Osteoblast (primary cell): ENCODE data around the gene MEGF11. TPM values are rescaled to one million over a fixed set of nuclear protein-coding genes. Genes with fewer than 3 reads are reported as not detected.

ENCODE experiments used
- DNase-seq: peaks from one replicate; pipeline ENCODE4 v3.0.0; 2011; ENCODE audit warnings: low spot score, mixed read lengths; ENCODE audit not compliant: insufficient read length; ENCODE audit errors: missing footprints
- H2AFZ ChIP-seq: 2 replicates; pipeline ENCODE4 v1.6.0; 2011; ENCODE audit warnings: mild to moderate bottlenecking, low read length
- H3K27ac ChIP-seq: 2 replicates; pipeline ENCODE4 v1.5.1; 2011; ENCODE audit warnings: mild to moderate bottlenecking, low read depth, low read length, moderate library complexity
- H3K27me3 ChIP-seq: 2 replicates; pipeline ENCODE4 v1.6.0; 2012; ENCODE audit warnings: mild to moderate bottlenecking, control low read depth, inconsistent platforms, low read length, moderate library complexity; ENCODE audit not compliant: insufficient read depth
- H3K36me3 ChIP-seq: 2 replicates; pipeline ENCODE4 v1.5.1; 2011; ENCODE audit warnings: mild to moderate bottlenecking, low read length, control low read depth, moderate library complexity; ENCODE audit not compliant: insufficient read depth
- H3K4me1 ChIP-seq: 2 replicates; pipeline ENCODE4 v1.5.1; 2011; ENCODE audit warnings: mild to moderate bottlenecking, low read length, control low read depth, moderate library complexity; ENCODE audit not compliant: insufficient read depth
- H3K4me2 ChIP-seq: 2 replicates; pipeline ENCODE4 v1.6.0; 2011; ENCODE audit warnings: mild to moderate bottlenecking, low read length; ENCODE audit not compliant: insufficient read depth
- H3K4me3 ChIP-seq: fragments of 200-600 bp; sonication (generic); 3 replicates; pipeline ENCODE4 v1.5.1; 2012; ENCODE audit warnings: mild to moderate bottlenecking, low read length, inconsistent platforms; ENCODE audit not compliant: insufficient read depth
- H3K79me2 ChIP-seq: 2 replicates; pipeline ENCODE4 v1.6.0; 2012; ENCODE audit warnings: mild to moderate bottlenecking, low read length, control low read depth, inconsistent platforms; ENCODE audit not compliant: insufficient read depth
- H3K9me3 ChIP-seq: 2 replicates; pipeline ENCODE4 v1.5.1; 2011; ENCODE audit warnings: low read depth, low read length, control low read depth
- H4K20me1 ChIP-seq: 2 replicates; pipeline ENCODE4 v1.6.0; 2012; ENCODE audit warnings: mild to moderate bottlenecking, low read length, control low read depth; ENCODE audit not compliant: insufficient read depth
- total RNA-seq: library from RNA; depleted of rRNA; stranded (reverse); fragments of >200 nt; gene quantifications from 2 replicates; pipeline ENCODE4 v1.2.3, GENCODE V29; 2012
- TF ChIP-seq, protein P1 (sequence below): IDR thresholded peaks from 2 replicates; pipeline ENCODE4 v1.5.1; 2011; ENCODE audit warnings: mild to moderate bottlenecking, low read depth, low read length, moderate library complexity; ENCODE audit errors: extremely low read depth

Gene MEGF11
- total RNA-seq, 1 donor = not detected

DNA sequence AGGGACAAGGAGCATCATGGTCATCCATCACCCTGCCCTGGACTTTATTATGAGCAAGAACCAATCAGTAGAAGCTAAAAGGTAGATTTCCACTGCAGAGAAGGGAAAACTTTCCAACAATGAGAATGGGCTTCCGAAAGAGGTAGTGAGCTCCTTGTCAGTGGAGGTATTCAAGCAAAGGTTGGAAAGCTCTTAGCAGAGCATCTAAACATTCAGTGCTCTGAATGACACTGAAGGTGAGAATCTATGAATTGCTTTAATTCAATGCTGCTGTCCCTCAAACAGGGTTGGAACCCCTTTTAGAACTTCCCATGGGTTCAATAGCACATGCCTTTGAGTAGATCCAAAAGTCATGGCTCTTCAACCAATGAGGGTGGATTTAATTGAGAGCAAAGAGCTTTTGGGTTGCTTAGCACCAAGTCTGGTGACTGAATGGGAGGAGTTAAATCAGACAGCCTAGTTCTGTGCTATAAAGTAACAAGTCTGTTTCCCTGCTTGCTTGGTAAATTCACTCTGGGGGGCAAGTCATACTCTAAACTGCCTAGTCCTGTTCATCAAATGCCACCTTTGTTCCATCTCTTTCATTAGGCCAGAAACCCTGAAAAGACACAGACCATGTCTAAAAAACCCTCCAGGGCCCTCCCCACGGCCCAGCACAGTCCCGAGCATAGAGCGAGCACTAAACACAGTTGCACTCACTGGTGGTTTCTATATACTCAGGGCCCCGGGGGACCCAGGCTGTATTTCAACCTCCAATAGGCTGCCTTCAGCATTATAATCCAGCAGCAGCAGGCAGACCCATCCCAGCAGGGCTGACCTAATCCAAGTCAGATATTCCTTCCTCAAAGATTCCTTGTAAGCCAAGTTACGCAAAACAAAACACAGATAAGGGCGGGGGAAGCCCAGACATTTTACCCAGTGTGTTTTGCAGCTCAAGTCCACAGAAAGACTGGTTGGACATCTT lies 161.2 kb downstream of the MEGF11 start:
- Histone ChIP-seq H2AFZ (no peak overlapping the region), H3K9me3 (no peaks in the 10 kb centered on the region), H4K20me1 (no peaks in the 10 kb centered on the region), H3K27me3 (peaks cover 28% of the 10 kb centered on the region), H3K36me3 (no peaks in the 10 kb centered on the region), H3K27ac (no peak overlapping the region), H3K4me2 (no peak overlapping the region), H3K4me3 (no peak overlapping the region), H3K4me1 (no peaks in the 10 kb centered on the region), H3K79me2 (no peaks in the 10 kb centered on the region)
- TF ChIP-seq, protein P1, sequence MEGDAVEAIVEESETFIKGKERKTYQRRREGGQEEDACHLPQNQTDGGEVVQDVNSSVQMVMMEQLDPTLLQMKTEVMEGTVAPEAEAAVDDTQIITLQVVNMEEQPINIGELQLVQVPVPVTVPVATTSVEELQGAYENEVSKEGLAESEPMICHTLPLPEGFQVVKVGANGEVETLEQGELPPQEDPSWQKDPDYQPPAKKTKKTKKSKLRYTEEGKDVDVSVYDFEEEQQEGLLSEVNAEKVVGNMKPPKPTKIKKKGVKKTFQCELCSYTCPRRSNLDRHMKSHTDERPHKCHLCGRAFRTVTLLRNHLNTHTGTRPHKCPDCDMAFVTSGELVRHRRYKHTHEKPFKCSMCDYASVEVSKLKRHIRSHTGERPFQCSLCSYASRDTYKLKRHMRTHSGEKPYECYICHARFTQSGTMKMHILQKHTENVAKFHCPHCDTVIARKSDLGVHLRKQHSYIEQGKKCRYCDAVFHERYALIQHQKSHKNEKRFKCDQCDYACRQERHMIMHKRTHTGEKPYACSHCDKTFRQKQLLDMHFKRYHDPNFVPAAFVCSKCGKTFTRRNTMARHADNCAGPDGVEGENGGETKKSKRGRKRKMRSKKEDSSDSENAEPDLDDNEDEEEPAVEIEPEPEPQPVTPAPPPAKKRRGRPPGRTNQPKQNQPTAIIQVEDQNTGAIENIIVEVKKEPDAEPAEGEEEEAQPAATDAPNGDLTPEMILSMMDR = no peak
- no peak for DNase-seq

DNA sequence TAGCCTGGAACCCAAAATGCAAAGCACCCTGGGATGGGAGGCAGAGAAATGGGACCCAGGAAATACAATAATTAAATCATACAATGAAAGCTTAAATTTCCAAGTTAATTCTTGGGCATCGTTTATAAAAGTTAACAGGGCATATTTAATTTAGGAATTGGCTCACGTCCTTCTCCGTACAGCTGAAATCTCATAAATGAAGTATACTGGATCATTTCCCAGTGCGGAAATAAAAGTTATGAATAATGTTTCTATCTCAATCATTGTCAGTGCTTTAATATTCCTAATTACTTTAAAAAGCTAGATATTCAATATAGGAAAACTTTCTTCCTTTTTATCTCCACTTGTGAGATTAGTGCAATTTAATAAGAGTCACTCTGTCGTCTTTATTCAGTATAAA lies 164.0 kb downstream of the MEGF11 start:
- Histone ChIP-seq H3K4me2 (no peak overlapping the region), H3K9me3 (no peaks in the 10 kb centered on the region), H2AFZ (no peak overlapping the region), H3K79me2 (no peaks in the 10 kb centered on the region), H3K4me3 (no peak overlapping the region), H3K27me3 (peaks cover 23% of the 10 kb centered on the region), H3K36me3 (no peaks in the 10 kb centered on the region), H3K4me1 (no peaks in the 10 kb centered on the region), H3K27ac (no peak overlapping the region), H4K20me1 (no peaks in the 10 kb centered on the region)
- DNase-seq = no peak
- TF ChIP-seq, protein P1 = no peak

DNA sequence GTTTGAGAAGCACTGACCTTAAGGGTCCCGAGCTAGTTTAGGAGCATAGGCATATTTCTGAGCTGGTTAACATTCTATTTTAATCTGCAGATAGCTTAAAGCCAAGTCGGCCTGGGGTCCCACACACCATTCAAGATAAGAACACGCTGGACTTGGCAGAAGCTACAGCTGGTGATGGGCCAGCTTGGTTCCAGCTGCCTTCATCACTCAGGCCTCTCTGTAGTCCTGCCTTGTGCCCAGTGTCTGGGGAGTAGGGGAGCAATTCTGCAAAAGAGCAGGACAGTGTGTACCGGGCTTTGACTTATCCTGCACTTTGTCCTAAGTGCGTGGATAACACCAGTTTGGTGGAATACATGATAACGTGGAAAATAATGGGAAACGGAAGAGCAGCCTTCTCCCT lies 164.5 kb downstream of the MEGF11 start:
- Histone ChIP-seq H4K20me1 (no peaks in the 10 kb centered on the region), H3K4me3 (no peak overlapping the region), H2AFZ (no peak overlapping the region), H3K27ac (no peak overlapping the region), H3K4me2 (no peak overlapping the region), H3K27me3 (peaks cover 20% of the 10 kb centered on the region), H3K36me3 (no peaks in the 10 kb centered on the region), H3K79me2 (no peaks in the 10 kb centered on the region), H3K4me1 (no peaks in the 10 kb centered on the region), H3K9me3 (no peaks in the 10 kb centered on the region)
- TF ChIP-seq, protein P1 = no peak
- DNase-seq = peak; percentile 58

DNA sequence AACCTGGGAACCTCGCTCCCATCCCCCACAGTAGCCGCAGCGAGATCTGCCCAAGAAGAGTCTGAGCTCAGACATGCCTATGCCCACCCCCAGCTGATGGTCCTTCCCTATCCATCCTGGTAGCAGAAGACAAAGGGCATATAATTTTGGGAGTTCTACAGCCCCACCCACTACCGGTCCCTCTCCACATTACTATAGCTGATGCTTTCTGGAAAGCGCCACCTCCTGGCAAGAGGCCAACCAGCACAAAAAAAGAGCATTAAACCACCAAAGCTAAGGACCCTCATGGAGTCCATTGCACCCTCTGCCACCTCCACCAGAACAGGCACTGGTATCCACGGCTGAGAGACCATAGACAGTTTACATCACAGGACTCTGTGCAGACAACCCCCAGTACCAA lies 168.4 kb downstream of the MEGF11 start:
- DNase-seq = no peak
- Histone ChIP-seq H3K36me3 (no peaks in the 10 kb centered on the region), H2AFZ (no peak overlapping the region), H4K20me1 (no peaks in the 10 kb centered on the region), H3K4me1 (no peaks in the 10 kb centered on the region), H3K9me3 (no peaks in the 10 kb centered on the region), H3K79me2 (no peaks in the 10 kb centered on the region), H3K4me2 (no peak overlapping the region), H3K27me3 (peaks cover 15% of the 10 kb centered on the region), H3K4me3 (no peak overlapping the region), H3K27ac (no peak overlapping the region)
- TF ChIP-seq, protein P1 = no peak
